ENCODE data around the gene ANKRD24. TPM values are rescaled to one million over a fixed set of nuclear protein-coding genes. Genes with fewer than 3 reads are reported as not detected.
"Not testable (repeated sequence)": the region's sequence is repeated elsewhere in the genome, so short reads cannot be mapped to it uniquely, and the experiment has no call there.

ANKRD24 gene
- total RNA-seq, 3 donors from 2014 or later (not counting 1 experiment from before 2014, with no cell fraction given) = 0.65 to 2.2 (median 0.71) TPM

DNA sequence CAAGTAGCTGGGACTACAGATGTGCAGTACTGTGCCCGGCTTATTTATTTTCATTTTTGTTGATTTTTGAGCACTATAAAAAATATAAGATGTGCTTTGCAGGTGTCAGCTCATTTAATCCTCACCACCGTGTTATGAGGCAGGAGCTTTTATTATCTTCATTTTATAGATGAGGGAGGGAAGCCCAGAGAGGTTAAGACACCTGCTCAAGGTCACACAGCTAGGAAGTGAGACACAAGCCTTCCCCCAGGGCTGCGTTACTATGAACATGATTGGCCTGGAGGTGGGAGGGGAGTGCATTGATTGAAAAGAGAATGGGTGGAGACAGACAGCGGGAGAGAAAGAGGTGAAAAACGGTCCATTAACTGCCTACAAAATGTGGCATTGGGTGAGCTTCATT lies 7.2 kb downstream of the ANKRD24 start:
- peaks cover 0 to 11% of the 10 kb centered on the region in 2 donors for H3K4me1 Mint-ChIP-seq
- no peak for DNase-seq
- 81% methylated on average over 5 of the region's 5 CpGs for WGBS (ENCODE audit: insufficient coverage)

GRCh38 chr19:4192537-4192936 lies 10.0 kb downstream of the ANKRD24 start:
- H3K4me1 ChIP-seq (ENCODE audit: control insufficient read depth, insufficient read depth, low read length); H3K36me3 ChIP-seq (ENCODE audit: control insufficient read depth, insufficient read depth, low read length); ATAC-seq; H3K9me3 ChIP-seq (ENCODE audit: control insufficient read depth, insufficient read depth, low read length); H3K4me1 Mint-ChIP-seq; H3K4me3 ChIP-seq (ENCODE audit: low read length); H3K27ac ChIP-seq (ENCODE audit: low read length); DNase-seq; H3K4me3 Mint-ChIP-seq; H3K27ac Mint-ChIP-seq; H3K36me3 Mint-ChIP-seq; intact Hi-C loops (cut with micrococcal nuclease); H3K9me3 Mint-ChIP-seq: not testable (repeated sequence)
- peaks cover 11% of the 10 kb centered on the region for H3K27me3 ChIP-seq (ENCODE audit: control insufficient read depth, insufficient read depth, low read length)
- H3K27me3 Mint-ChIP-seq (ENCODE audit: low read depth in 2 of 2) = peaks cover 24 to 26% of the 10 kb centered on the region in 2 donors
- WGBS (ENCODE audit: insufficient coverage) = 96% methylated on average over 3 of the region's 3 CpGs

More for the DNA sequence above, 7.2 kb downstream of the ANKRD24 start:
- ATAC-seq = no peak
- H3K27ac Mint-ChIP-seq = no peak overlapping the region
- no peak overlapping the region for H3K27ac ChIP-seq (ENCODE audit: low read length)
- H3K27me3 ChIP-seq (ENCODE audit: control insufficient read depth, insufficient read depth, low read length) = no peaks in the 10 kb centered on the region
- peaks cover 6% of the 10 kb centered on the region for H3K4me1 ChIP-seq (ENCODE audit: control insufficient read depth, insufficient read depth, low read length)
- no peak overlapping the region for H3K4me3 Mint-ChIP-seq
- TF ChIP-seq, protein P1, sequence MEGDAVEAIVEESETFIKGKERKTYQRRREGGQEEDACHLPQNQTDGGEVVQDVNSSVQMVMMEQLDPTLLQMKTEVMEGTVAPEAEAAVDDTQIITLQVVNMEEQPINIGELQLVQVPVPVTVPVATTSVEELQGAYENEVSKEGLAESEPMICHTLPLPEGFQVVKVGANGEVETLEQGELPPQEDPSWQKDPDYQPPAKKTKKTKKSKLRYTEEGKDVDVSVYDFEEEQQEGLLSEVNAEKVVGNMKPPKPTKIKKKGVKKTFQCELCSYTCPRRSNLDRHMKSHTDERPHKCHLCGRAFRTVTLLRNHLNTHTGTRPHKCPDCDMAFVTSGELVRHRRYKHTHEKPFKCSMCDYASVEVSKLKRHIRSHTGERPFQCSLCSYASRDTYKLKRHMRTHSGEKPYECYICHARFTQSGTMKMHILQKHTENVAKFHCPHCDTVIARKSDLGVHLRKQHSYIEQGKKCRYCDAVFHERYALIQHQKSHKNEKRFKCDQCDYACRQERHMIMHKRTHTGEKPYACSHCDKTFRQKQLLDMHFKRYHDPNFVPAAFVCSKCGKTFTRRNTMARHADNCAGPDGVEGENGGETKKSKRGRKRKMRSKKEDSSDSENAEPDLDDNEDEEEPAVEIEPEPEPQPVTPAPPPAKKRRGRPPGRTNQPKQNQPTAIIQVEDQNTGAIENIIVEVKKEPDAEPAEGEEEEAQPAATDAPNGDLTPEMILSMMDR (IDR thresholded peaks at IDR 0.05) = no peak
- no peaks in the 10 kb centered on the region for H3K36me3 Mint-ChIP-seq
- H3K4me3 ChIP-seq (ENCODE audit: low read length) = no peak overlapping the region
- intact Hi-C loops (cut with micrococcal nuclease) = loop anchor here (5.0 kb wide), 1 partner anchor 202 kb away; the partner anchor contains the start of gene EEF2
- peaks cover 7 to 8% of the 10 kb centered on the region in 2 donors for H3K27me3 Mint-ChIP-seq (ENCODE audit: low read depth in 2 of 2)
- H3K9me3 ChIP-seq (ENCODE audit: control insufficient read depth, insufficient read depth, low read length) = no peaks in the 10 kb centered on the region
- no peaks in the 10 kb centered on the region for H3K9me3 Mint-ChIP-seq
- no peaks in the 10 kb centered on the region for H3K36me3 ChIP-seq (ENCODE audit: control insufficient read depth, insufficient read depth, low read length)

GRCh38 chr19:4194353-4194752 lies 11.9 kb downstream of the ANKRD24 start:
- Histone ChIP-seq H3K4me3 (ENCODE audit: low read length) (no peak overlapping the region), H3K27ac (ENCODE audit: low read length) (no peak overlapping the region), H3K27me3 (ENCODE audit: control insufficient read depth, insufficient read depth, low read length) (peaks cover 16% of the 10 kb centered on the region), H3K36me3 (ENCODE audit: control insufficient read depth, insufficient read depth, low read length) (no peaks in the 10 kb centered on the region), H3K4me1 (ENCODE audit: control insufficient read depth, insufficient read depth, low read length) (no peaks in the 10 kb centered on the region), H3K9me3 (ENCODE audit: control insufficient read depth, insufficient read depth, low read length) (no peaks in the 10 kb centered on the region)
- Mint-ChIP-seq H3K4me1 (peaks cover 0 to 12% of the 10 kb centered on the region in 2 donors), H3K27ac (no peak overlapping the region), H3K27me3 (ENCODE audit: low read depth in 2 of 2) (peaks cover 38 to 39% of the 10 kb centered on the region in 2 donors), H3K4me3 (no peak overlapping the region), H3K36me3 (no peaks in the 10 kb centered on the region), H3K9me3 (peaks cover 0 to 6% of the 10 kb centered on the region in 2 donors)
- intact Hi-C loops (cut with micrococcal nuclease) = no loop called here
- ATAC-seq (no peak), DNase-seq (no peak)
- WGBS (ENCODE audit: insufficient coverage) = 62% methylated on average over 6 of the region's 7 CpGs
- TF ChIP-seq, protein P1 (IDR thresholded peaks at IDR 0.05) = no peak

- Mint-ChIP-seq H3K27me3 (ENCODE audit: low read depth in 2 of 2) (peaks cover 38 to 47% of the 10 kb centered on the region in 2 donors), H3K27ac (no peak overlapping the region), H3K4me3 (no peak overlapping the region), H3K9me3 (peaks cover 0 to 6% of the 10 kb centered on the region in 2 donors), H3K36me3 (no peaks in the 10 kb centered on the region), H3K4me1 (peaks cover 0 to 12% of the 10 kb centered on the region in 2 donors)
- 78% methylated on average over 8 of the region's 8 CpGs for WGBS (ENCODE audit: insufficient coverage)
- no peaks in the 10 kb centered on the region for H3K4me1 ChIP-seq (ENCODE audit: control insufficient read depth, insufficient read depth, low read length)
- H3K27me3 ChIP-seq (ENCODE audit: control insufficient read depth, insufficient read depth, low read length) = peaks cover 16% of the 10 kb centered on the region
- H3K9me3 ChIP-seq (ENCODE audit: control insufficient read depth, insufficient read depth, low read length) = no peaks in the 10 kb centered on the region
- H3K4me3 ChIP-seq (ENCODE audit: low read length) = no peak overlapping the region
- no peaks in the 10 kb centered on the region for H3K36me3 ChIP-seq (ENCODE audit: control insufficient read depth, insufficient read depth, low read length)
- TF ChIP-seq, protein P1 (IDR thresholded peaks at IDR 0.05) = no peak
- ATAC-seq (no peak), DNase-seq (no peak)
- intact Hi-C loops (cut with micrococcal nuclease) = no loop called here
- no peak overlapping the region for H3K27ac ChIP-seq (ENCODE audit: low read length)
Measured at GRCh38 chr19:4196009-4196408, 13.5 kb downstream of the ANKRD24 start.
